IMR-90 (cell line): ENCODE measurements around the gene PAFAH2. TPM values are rescaled to one million over a fixed set of nuclear protein-coding genes. Genes with fewer than 3 reads are reported as not detected.

Experiments
- ATAC-seq: fragments of 200-7000 bp; cut with Tn5 transposase; 2 replicates; pipeline ENCODE4 v1.9.1; 2020; ENCODE audit warnings: low read depth, mild to moderate bottlenecking, moderate library complexity
- BruUV-seq: library from RNA; stranded (reverse); fragments of 400-500 nt; replicated peaks from 2 replicates; lab custom pipeline; 2021; lab: Mats Ljungman, UMichigan
- CTCF ChIA-PET: fragments of 300-600 bp; formaldehyde crosslinking; extraction: SDS; loops from one replicate; lab custom pipeline; 2021; ENCODE audit warnings: antibody characterized with exemption; lab: Yijun Ruan, JAX
- POLR2A ChIA-PET: fragments of 300-600 bp; sonication (Branson Sonifier 250); formaldehyde crosslinking; loops from one replicate; lab custom pipeline; 2022; ENCODE audit warnings: antibody characterized with exemption; ENCODE audit not compliant: unreplicated experiment; lab: Charles Lee
- DNase-seq: peaks from one replicate; pipeline ENCODE4 v3.0.0; 2013
- H2AFZ ChIP-seq: replicated peaks from 2 replicates; pipeline ENCODE3; 2013; ENCODE audit warnings: low read length, mild to moderate bottlenecking; ENCODE audit not compliant: poor library complexity
- H2AK5ac ChIP-seq: 2 replicates; pipeline ENCODE4 v1.6.1; 2013; ENCODE audit warnings: low read depth, low read length, inconsistent platforms
- H2AK9ac ChIP-seq: replicated peaks from 2 replicates; pipeline ENCODE3; 2013; ENCODE audit warnings: mild to moderate bottlenecking, low read depth, low read length, moderate library complexity; ENCODE audit not compliant: poor library complexity
- H2BK120ac ChIP-seq: 2 replicates; pipeline ENCODE4 v1.6.1; 2013; ENCODE audit warnings: low read depth, low read length, inconsistent platforms
- H2BK15ac ChIP-seq: 3 replicates; pipeline ENCODE4 v1.6.1; 2013; ENCODE audit warnings: low read depth, low read length, inconsistent platforms
- H2BK20ac ChIP-seq: 2 replicates; pipeline ENCODE4 v1.6.1; 2013; ENCODE audit warnings: low read depth, mild to moderate bottlenecking, inconsistent platforms, low read length, moderate library complexity
- H2BK5ac ChIP-seq: 2 replicates; pipeline ENCODE4 v1.6.1; 2013; ENCODE audit warnings: mild to moderate bottlenecking, low read depth, low read length, inconsistent platforms; ENCODE audit not compliant: poor library complexity, severe bottlenecking
- H3K14ac ChIP-seq: replicated peaks from 2 replicates; pipeline ENCODE4 v1.6.1; 2013; ENCODE audit warnings: low read depth, low read length, inconsistent platforms
- H3K18ac ChIP-seq: 2 replicates; pipeline ENCODE4 v1.6.1; 2013; ENCODE audit warnings: low read depth, low read length, control low read depth
- H3K23ac ChIP-seq: 2 replicates; pipeline ENCODE4 v1.6.1; 2013; ENCODE audit warnings: low read depth, low read length, inconsistent platforms
- H3K27ac ChIP-seq: 2 replicates; pipeline ENCODE4 v1.5.1; 2013; ENCODE audit warnings: mild to moderate bottlenecking, control low read depth, low read length; ENCODE audit not compliant: insufficient read depth
- H3K27me3 ChIP-seq: 2 replicates; pipeline ENCODE4 v1.6.1; 2013; ENCODE audit warnings: low read length; ENCODE audit not compliant: control insufficient read depth, insufficient read depth
- H3K36me3 ChIP-seq: 2 replicates; pipeline ENCODE4 v1.6.1; 2013; ENCODE audit warnings: low read length, mixed read lengths; ENCODE audit not compliant: control insufficient read depth, insufficient read depth
- H3K4ac ChIP-seq: 2 replicates; pipeline ENCODE4 v1.6.1; 2013; ENCODE audit warnings: low read depth, low read length, inconsistent platforms
- H3K4me1 ChIP-seq: 2 replicates; pipeline ENCODE4 v1.6.1; 2013; ENCODE audit warnings: low read length, mixed read lengths; ENCODE audit not compliant: control insufficient read depth, insufficient read depth
- H3K4me2 ChIP-seq: 2 replicates; pipeline ENCODE4 v1.6.1; 2013; ENCODE audit warnings: low read depth, mild to moderate bottlenecking, control low read depth, low read length, moderate library complexity
- H3K4me3 ChIP-seq: 2 replicates; pipeline ENCODE4 v1.5.1; 2013; ENCODE audit warnings: low read depth, mild to moderate bottlenecking, control low read depth, low read length, moderate library complexity; ENCODE audit not compliant: insufficient read depth
- H3K56ac ChIP-seq: 2 replicates; pipeline ENCODE4 v1.6.1; 2013; ENCODE audit warnings: low read length, inconsistent platforms; ENCODE audit not compliant: insufficient read depth; ENCODE audit errors: extremely low read depth
- H3K79me1 ChIP-seq, 2 experiments: 2 replicates each; pipeline ENCODE4 v1.6.1; 2013; ENCODE audit warnings: low read length in 2 of 2, inconsistent platforms in 1 of 2, low read depth in 1 of 2
- H3K9ac ChIP-seq: 2 replicates; pipeline ENCODE4 v1.6.1; 2013; ENCODE audit warnings: low read depth, low read length, control low read depth
- H3K9me1 ChIP-seq: 2 replicates; pipeline ENCODE4 v1.6.1; 2013; ENCODE audit warnings: low read length, inconsistent platforms; ENCODE audit not compliant: insufficient read depth
- H3K9me3 ChIP-seq: 2 replicates; pipeline ENCODE4 v1.6.1; 2013; ENCODE audit warnings: low read length; ENCODE audit not compliant: control insufficient read depth, insufficient read depth
- H4K20me1 ChIP-seq: 2 replicates; pipeline ENCODE4 v1.6.1; 2013; ENCODE audit warnings: low read length, inconsistent platforms; ENCODE audit not compliant: insufficient read depth
- H4K5ac ChIP-seq: 2 replicates; pipeline ENCODE4 v1.6.1; 2013; ENCODE audit warnings: mild to moderate bottlenecking, low read depth, low read length, control low read depth
- H4K8ac ChIP-seq, 2 experiments: 2 replicates each; pipeline ENCODE4 v1.6.1; 2013; ENCODE audit warnings: low read depth in 2 of 2, low read length in 2 of 2, control low read depth in 1 of 2, inconsistent platforms in 1 of 2
- H4K91ac ChIP-seq: 2 replicates; pipeline ENCODE4 v1.6.1; 2013; ENCODE audit warnings: low read depth, low read length, inconsistent platforms; ENCODE audit not compliant: insufficient read depth
- POLR2A ChIP-seq: IDR thresholded peaks from 2 replicates; pipeline ENCODE4 v1.6.1; 2012; ENCODE audit warnings: mild to moderate bottlenecking, low read depth, low read length
- WGBS, 2 experiments: methylation state at CpG; one replicate each; pipeline versions ENCODE4 v1.1.5 to v1.1.7; 2013; ENCODE audit warnings: missing lambda C conversion rate in 2 of 2; ENCODE audit not compliant: insufficient read length in 1 of 2; ENCODE audit errors: extremely low coverage in 2 of 2; 5-methylcytosine and 5-hydroxymethylcytosine counted together
- dilution Hi-C: fragments of 300-500 bp; cut with HindIII; formaldehyde crosslinking; loops from one replicate; pipeline ENCODE4 v1.14.3; 2018; ENCODE audit warnings: low sequenced_read_pairs; ENCODE audit not compliant: unreplicated experiment
- in situ Hi-C: fragments of 300-500 bp; cut with MboI; formaldehyde crosslinking; loops from 3 replicates; pipeline ENCODE4 v1.14.3; 2019; ENCODE audit warnings: low sequenced_read_pairs, inconsistent platforms, mixed read lengths
- intact Hi-C: fragments of 100-400 bp; cut with micrococcal nuclease; formaldehyde crosslinking; loops from 2 replicates; pipeline ENCODE4 v1.10.0; 2022
- polyA plus RNA-seq, 3 experiments: library from polyadenylated mRNA; depleted of rRNA; stranded (reverse); fragments of >200 nt; gene quantifications; 2 replicates each; pipeline ENCODE4 v1.2.3, GENCODE V29; 2012; ENCODE audit warnings: low replicate concordance in 1 of 3
- total RNA-seq: library from RNA; depleted of rRNA; stranded (reverse); fragments of >200 nt; gene quantifications from 2 replicates; pipeline ENCODE4 v1.2.3, GENCODE V29; 2012

The PAFAH2 gene
- total and polyA plus RNA-seq, 2 of the 4 experiments (the other 2 are of a cell fraction): 8.3 to 12.2 TPM

DNA sequence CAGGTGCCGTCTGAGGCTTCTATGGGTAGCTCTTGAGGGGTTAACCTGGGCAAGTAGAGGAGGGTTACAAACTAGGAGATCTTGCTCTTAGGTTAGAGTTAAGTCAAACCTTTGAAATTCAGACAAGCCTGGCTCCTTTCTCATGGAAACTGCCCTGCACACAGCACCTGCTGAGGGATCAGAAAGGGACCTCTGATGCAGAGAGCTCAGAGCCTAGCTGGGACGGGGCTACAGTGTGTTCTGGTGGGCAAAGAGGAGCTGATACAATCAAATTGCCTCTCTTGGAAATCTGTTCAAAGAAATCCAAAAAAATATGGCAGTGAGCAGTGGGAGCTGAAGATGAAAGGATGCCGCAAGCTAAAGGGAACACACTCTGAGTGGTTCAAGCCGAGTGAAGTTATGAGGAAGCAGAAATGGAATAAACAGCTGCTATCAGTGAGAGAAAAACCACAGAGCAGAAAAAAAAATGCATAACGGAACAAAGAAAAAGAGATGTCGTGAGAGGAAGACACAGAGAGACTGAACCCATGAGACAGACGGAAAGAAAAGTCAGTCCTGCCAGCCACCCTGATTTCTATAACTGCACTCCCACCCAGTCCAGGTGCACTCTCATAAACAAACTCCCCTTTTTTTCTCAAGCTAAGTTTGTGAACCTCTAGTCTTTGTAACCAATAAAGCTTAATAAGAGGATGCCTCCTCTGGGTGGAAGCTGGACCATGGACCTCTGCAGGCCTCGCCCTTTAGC is 26.6 kb downstream of the PAFAH2 start:
- Histone ChIP-seq H2BK120ac (no peak overlapping the region), H2AK5ac (no peak overlapping the region), H4K8ac (no peak overlapping the region), H3K56ac (no peak overlapping the region), H3K79me1 (no peaks in the 10 kb centered on the region), H2AK9ac (no peak overlapping the region), H3K4me2 (no peak overlapping the region), H3K4ac (no peak overlapping the region), H4K5ac (no peak overlapping the region), H3K36me3 (peaks cover 31% of the 10 kb centered on the region), H4K20me1 (no peaks in the 10 kb centered on the region), H3K27ac (no peak overlapping the region), H2AFZ (no peak overlapping the region), H4K91ac (no peak overlapping the region), H3K18ac (no peak overlapping the region), H3K4me3 (no peak overlapping the region), H3K9me1 (0 out of 2 replicates have a peak, but pooled peaks cover 2% of the 10 kb centered on the region), H3K14ac (0 out of 2 replicates have a peak overlapping the region, but pooled peaks have one; percentile 41), H3K9ac (no peak overlapping the region), H2BK5ac (no peak overlapping the region), H3K23ac (no peak overlapping the region), H2BK20ac (no peak overlapping the region), H3K4me1 (no peaks in the 10 kb centered on the region), H3K27me3 (no peaks in the 10 kb centered on the region), H3K9me3 (no peaks in the 10 kb centered on the region), H2BK15ac (no peak overlapping the region)
- POLR2A ChIA-PET: no interaction called here
- DNase-seq: peak; percentile 6
- no peak for ATAC-seq
- in situ Hi-C loops (no loop called here), intact Hi-C loops (no loop called here), dilution Hi-C loops (no loop called here)
- no peak for TF ChIP-seq POLR2A
- CTCF ChIA-PET: interaction anchor here (0.6 kb wide), 1 partner anchor 147 kb away, joined by 6 read pairs; no protein-coding TSS in a partner anchor
- 50% methylated on average over 2 of the region's 8 CpGs; no CpG with 5 or more reads in 1 of the 2 experiments for WGBS, 2 experiments
- BruUV-seq: no TSS peak
